ENCODE data around the gene SEMA3E.
"Not testable (repeated sequence)": the region's sequence is repeated elsewhere in the genome, so short reads cannot be mapped to it uniquely, and the experiment has no call there.

The SEMA3E gene

DNA sequence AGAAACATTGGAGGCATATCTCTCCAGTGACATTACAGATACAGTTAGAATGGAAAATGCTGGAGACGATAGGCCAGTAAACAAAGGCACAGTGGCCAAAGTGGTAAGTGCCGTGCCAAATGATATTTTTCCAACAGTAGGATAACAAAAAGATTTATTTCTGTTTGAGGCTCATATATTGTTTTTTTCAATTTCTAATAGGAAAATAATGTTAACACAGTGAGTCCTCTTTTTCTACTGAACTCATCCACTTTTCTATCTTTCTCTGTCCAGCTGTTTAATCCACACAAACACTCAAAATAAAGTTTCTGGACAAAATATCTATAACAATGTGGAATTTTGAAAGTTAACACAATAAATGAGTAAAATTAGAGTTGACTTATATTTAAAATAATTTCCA lies 201.3 kb downstream of the SEMA3E start:
- TF ChIP-seq, protein P1, sequence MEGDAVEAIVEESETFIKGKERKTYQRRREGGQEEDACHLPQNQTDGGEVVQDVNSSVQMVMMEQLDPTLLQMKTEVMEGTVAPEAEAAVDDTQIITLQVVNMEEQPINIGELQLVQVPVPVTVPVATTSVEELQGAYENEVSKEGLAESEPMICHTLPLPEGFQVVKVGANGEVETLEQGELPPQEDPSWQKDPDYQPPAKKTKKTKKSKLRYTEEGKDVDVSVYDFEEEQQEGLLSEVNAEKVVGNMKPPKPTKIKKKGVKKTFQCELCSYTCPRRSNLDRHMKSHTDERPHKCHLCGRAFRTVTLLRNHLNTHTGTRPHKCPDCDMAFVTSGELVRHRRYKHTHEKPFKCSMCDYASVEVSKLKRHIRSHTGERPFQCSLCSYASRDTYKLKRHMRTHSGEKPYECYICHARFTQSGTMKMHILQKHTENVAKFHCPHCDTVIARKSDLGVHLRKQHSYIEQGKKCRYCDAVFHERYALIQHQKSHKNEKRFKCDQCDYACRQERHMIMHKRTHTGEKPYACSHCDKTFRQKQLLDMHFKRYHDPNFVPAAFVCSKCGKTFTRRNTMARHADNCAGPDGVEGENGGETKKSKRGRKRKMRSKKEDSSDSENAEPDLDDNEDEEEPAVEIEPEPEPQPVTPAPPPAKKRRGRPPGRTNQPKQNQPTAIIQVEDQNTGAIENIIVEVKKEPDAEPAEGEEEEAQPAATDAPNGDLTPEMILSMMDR (conservative IDR thresholded peaks at IDR 0.05; ENCODE audit: low read depth, low read length): no peak
- DNase-seq (ENCODE audit: low read depth): no peak
- H3K4me3 ChIP-seq (ENCODE audit: low read depth, low read length): no peak overlapping the region

DNA sequence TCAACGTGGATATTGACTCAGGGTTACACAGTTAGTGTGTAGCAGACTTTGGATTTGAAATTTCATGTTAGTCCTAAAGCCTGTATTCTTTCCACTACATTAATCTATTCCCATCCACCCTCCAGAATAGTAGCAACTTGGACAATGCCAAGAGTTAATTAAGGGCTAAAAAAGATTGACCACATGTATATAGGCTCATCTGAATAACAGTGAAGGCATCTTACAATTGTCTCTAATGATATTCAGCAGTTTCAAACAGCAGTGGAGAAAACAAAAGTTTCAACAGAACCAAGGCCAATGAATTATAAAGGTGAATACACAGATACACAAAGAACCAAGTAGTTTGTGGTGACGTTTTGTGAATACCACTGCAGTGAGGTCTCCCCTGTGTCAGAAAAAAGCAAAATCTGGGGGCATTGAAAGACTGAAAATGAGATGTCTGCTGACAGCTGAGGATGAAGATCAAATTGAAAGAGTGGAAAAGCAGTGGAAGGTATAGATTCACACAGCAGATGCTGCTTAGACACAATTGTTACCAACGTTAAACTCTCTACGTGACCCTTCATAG lies 202.8 kb downstream of the SEMA3E start:
- TF ChIP-seq, protein P1 (conservative IDR thresholded peaks at IDR 0.05; ENCODE audit: low read depth, low read length): no peak
- no peak overlapping the region for H3K4me3 ChIP-seq (ENCODE audit: low read depth, low read length)
- no peak for DNase-seq (ENCODE audit: low read depth)

DNA sequence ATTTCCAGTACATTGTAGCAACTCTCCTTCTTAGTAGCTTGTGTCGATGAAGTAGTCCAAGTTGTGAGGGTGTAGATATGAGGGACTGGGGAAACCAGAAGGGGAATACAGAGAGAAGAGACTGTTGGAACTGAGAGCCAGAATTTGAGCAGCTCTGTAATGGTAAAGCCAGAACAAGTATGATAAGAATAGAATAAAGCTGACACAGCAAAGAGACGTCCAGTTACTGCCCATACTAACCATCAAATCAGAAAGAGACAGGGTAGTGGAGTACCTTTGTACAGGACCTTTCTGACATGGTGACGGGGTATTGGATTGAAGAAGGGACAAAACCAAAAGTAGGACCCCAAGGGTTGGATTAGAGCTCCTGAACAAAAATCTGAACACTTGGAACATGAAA lies 206.0 kb downstream of the SEMA3E start:
- no peak overlapping the region for H3K4me3 ChIP-seq (ENCODE audit: low read depth, low read length)
- no peak for DNase-seq (ENCODE audit: low read depth)
- TF ChIP-seq, protein P1 (conservative IDR thresholded peaks at IDR 0.05; ENCODE audit: low read depth, low read length): no peak

DNA sequence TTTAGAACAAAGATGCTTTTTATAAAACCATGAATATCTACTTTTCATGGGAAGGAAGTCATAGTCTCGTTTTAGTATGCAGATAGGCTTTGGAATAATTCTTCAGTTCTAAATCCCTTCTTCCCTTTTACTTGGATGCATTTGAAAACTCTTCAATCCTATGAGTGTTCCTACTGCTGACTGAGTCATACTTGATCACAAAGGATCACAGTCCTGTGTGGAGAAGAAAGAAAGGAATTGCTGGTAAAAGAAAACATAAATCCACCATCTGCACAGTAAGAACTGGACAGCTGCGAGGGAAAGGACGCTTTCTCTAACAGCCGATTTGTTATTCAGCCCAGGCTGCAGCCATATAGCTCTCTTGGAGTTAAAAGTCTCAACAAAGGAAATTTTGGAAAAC lies 209.9 kb downstream of the SEMA3E start:
- DNase-seq (ENCODE audit: low read depth): no peak
- H3K4me3 ChIP-seq (ENCODE audit: low read depth, low read length): no peak overlapping the region
- TF ChIP-seq, protein P1 (conservative IDR thresholded peaks at IDR 0.05; ENCODE audit: low read depth, low read length): no peak

DNA sequence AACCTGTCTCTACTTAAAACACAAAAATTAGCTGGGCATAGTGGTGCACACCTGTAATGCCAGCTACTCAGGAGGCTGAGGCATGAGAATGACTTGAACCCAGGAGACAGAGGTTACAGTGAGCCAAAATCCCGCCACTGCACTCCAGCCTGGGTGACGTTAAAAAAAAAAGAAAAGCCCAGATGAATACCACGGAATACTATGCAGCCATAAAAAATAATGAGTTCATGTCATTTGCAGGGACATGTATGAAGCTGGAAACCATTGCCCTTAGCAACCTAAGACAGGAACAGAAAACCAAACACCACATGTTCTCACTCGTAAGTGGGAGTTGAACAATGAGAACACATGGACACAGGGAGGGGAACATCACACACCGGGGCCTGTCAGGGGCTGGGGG lies 218.7 kb downstream of the SEMA3E start:
- H3K4me3 ChIP-seq (ENCODE audit: low read depth, low read length); DNase-seq (ENCODE audit: low read depth): not testable (repeated sequence)

DNA sequence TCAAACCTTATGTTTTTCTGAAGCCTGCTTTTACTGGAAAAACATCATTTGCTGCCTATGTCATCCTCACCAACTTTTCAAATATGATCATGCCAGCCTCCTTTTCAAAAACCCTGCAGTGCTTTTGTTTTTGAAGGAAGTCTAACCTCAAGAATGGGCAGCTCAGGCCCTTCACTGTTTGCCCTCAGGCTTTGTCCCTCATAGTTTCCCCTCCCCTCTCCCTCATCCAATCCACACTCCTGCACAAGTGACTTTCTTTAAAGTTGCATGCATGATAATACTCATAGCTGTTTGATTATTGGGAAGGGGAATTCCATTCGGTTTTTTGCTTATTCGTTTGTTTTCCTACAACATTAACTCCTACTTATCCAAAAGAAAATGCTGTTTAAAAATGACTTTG lies 219.4 kb downstream of the SEMA3E start:
- no peak overlapping the region for H3K4me3 ChIP-seq (ENCODE audit: low read depth, low read length)
- DNase-seq (ENCODE audit: low read depth): no peak
- TF ChIP-seq, protein P1 (conservative IDR thresholded peaks at IDR 0.05; ENCODE audit: low read depth, low read length): no peak

DNA sequence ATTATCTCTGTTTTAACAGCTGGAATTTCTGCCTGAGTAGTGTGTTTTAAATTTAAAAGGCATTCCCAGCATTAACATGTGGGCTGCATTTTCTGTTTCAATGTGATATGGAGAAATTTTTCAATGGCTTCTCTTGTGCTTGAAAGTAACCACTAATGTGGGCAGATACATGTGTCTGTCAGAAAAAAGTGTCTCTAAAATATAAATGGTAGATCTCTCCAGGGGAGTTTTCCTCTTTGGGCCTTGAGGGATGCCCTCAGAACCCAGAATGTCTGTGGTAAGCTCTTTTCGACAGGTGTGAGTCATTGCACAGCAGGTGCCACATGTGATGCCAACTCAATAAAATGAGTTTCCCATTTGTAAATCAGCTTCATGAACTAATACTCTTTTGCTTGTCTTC lies 221.1 kb downstream of the SEMA3E start:
- peak; percentile 36 for DNase-seq (ENCODE audit: low read depth)
- no peak overlapping the region for H3K4me3 ChIP-seq (ENCODE audit: low read depth, low read length)
- TF ChIP-seq, protein P1 (conservative IDR thresholded peaks at IDR 0.05; ENCODE audit: low read depth, low read length): no peak

Measured in choroid plexus epithelial cell (primary cell).